ENCODE data around the gene ZBTB7C.

GRCh38 chr18:48030616-48031480 is 378.3 kb downstream of the ZBTB7C start:
- no peak for TF ChIP-seq EGR1 (IDR thresholded peaks at IDR 0.05; ENCODE audit: borderline replicate concordance, low read depth, low read length)
- no peak for TF ChIP-seq TCF12 (IDR thresholded peaks at IDR 0.05; ENCODE audit: low read depth, low read length)
- no peak for TF ChIP-seq POLR2A (IDR thresholded peaks at IDR 0.05; ENCODE audit: control extremely low read depth in 1 of 2, low read depth in 2 of 2, low read length in 2 of 2)
